Endothelial cell of umbilical vein (primary cell): ENCODE results near the gene FCN2. TPM values are rescaled to one million over a fixed set of nuclear protein-coding genes. Genes with fewer than 3 reads are reported as not detected.

ENCODE experiments used
- BruUV-seq: library from RNA; stranded (reverse); fragments of 400-500 nt; replicated peaks from 2 replicates; lab custom pipeline; 2021; lab: Mats Ljungman, UMichigan
- CTCF ChIA-PET: fragments of 300-600, 350-600 bp; sonication (Branson Sonifier 250); formaldehyde crosslinking; loops from one replicate; lab custom pipeline; 2021; ENCODE audit warnings: antibody characterized with exemption, inconsistent platforms; lab: Charles Lee
- POLR2A ChIA-PET: fragments of 300-600, 350-600 bp; sonication (Branson Sonifier 250); formaldehyde crosslinking; loops from one replicate; lab custom pipeline; 2021; ENCODE audit warnings: antibody characterized with exemption, inconsistent platforms; lab: Charles Lee
- DNase-seq: peaks from one replicate; pipeline ENCODE4 v3.0.0-alpha.2; 2011; ENCODE audit warnings: low read depth, low spot score
- FAIRE-seq: peaks from 2 replicates; lab custom pipeline; 2011; peaks lifted over from hg19 to GRCh38; lab: Jason Lieb, UNC
- H2AFZ ChIP-seq: 2 replicates; pipeline ENCODE4 v1.6.0; 2012; ENCODE audit warnings: low read depth, low read length, control low read depth, inconsistent platforms
- H3K27ac ChIP-seq: 2 replicates; pipeline ENCODE4 v1.5.1; 2011; ENCODE audit warnings: low read depth, mild to moderate bottlenecking, control low read depth, low read length, moderate library complexity; ENCODE audit not compliant: insufficient read depth
- H3K27me3 ChIP-seq, 2 experiments: 2 replicates each; pipeline versions ENCODE4 v1.6.0 to v1.6.1; 2011; ENCODE audit warnings: low read length in 2 of 2, mixed read lengths in 1 of 2; ENCODE audit not compliant: control insufficient read depth in 2 of 2, insufficient read depth in 2 of 2
- H3K36me3 ChIP-seq, 2 experiments: 2 replicates in 1 of 2; 3 replicates in 1 of 2; pipeline ENCODE4 v1.5.1; 2011; ENCODE audit warnings: low read length in 2 of 2, mild to moderate bottlenecking in 1 of 2, moderate library complexity in 1 of 2; ENCODE audit not compliant: control insufficient read depth in 2 of 2, insufficient read depth in 2 of 2; ENCODE audit errors: extremely low read depth in 1 of 2
- H3K4me1 ChIP-seq: 3 replicates; pipeline ENCODE4 v1.5.1; 2011; ENCODE audit warnings: mild to moderate bottlenecking, low read length; ENCODE audit not compliant: control insufficient read depth, insufficient read depth; ENCODE audit errors: extremely low read depth
- H3K4me2 ChIP-seq: 2 replicates; pipeline ENCODE4 v1.6.1; 2011; ENCODE audit warnings: low read length, control low read depth, mixed read lengths; ENCODE audit not compliant: insufficient read depth
- H3K4me3 ChIP-seq, 3 experiments: fragments of 200-600 bp in 1 of 3; sonication (generic), shearing (Covaris generic) in 1 of 3; replicated peaks in 1 of 3; 2 replicates each; pipeline ENCODE4 v1.5.1; 2011 to 2016; ENCODE audit warnings: control low read depth in 3 of 3, low read length in 3 of 3, mild to moderate bottlenecking in 2 of 3, inconsistent platforms in 1 of 3, low read depth in 1 of 3, moderate library complexity in 1 of 3; ENCODE audit not compliant: insufficient read depth in 1 of 3
- H3K79me2 ChIP-seq: 2 replicates; pipeline ENCODE4 v1.6.0; 2012; ENCODE audit warnings: low read length, inconsistent platforms; ENCODE audit not compliant: control insufficient read depth, insufficient read depth
- H3K9ac ChIP-seq: replicated peaks from 2 replicates; pipeline ENCODE3; 2011; ENCODE audit warnings: low read length, control low read depth; ENCODE audit not compliant: insufficient read depth; ENCODE audit errors: extremely low read depth
- H3K9me1 ChIP-seq: replicated peaks from 3 replicates; pipeline ENCODE4 v1.6.0; 2011; ENCODE audit warnings: mild to moderate bottlenecking, low read length; ENCODE audit not compliant: control insufficient read depth, insufficient read depth; ENCODE audit errors: extremely low read depth
- H3K9me3 ChIP-seq: replicated peaks from 2 replicates; pipeline ENCODE4 v1.5.1; 2012; ENCODE audit warnings: low read length, inconsistent platforms; ENCODE audit not compliant: control insufficient read depth, insufficient read depth
- H4K20me1 ChIP-seq: replicated peaks from 2 replicates; pipeline ENCODE3; 2011; ENCODE audit warnings: mild to moderate bottlenecking, low read length; ENCODE audit not compliant: control insufficient read depth, insufficient read depth; ENCODE audit errors: extremely low read depth
- CTCF ChIP-seq, 2 donors: IDR thresholded peaks; 1 replicate in 1 of 2; 2 replicates in 1 of 2; pipeline ENCODE4 v1.5.1; 2011; ENCODE audit warnings: low read length in 2 of 2, mild to moderate bottlenecking in 2 of 2, moderate library complexity in 2 of 2, control low read depth in 1 of 2, inconsistent platforms in 1 of 2, low read depth in 1 of 2; ENCODE audit not compliant: insufficient read depth in 1 of 2; ENCODE audit errors: extremely low read depth in 1 of 2
- EZH2 ChIP-seq: IDR thresholded peaks from 2 replicates; pipeline ENCODE4 v1.6.1; 2012; ENCODE audit warnings: borderline replicate concordance, low read depth, mild to moderate bottlenecking, moderate library complexity, low read length, inconsistent platforms; ENCODE audit not compliant: severe bottlenecking
- FOS ChIP-seq: IDR thresholded peaks from 2 replicates; pipeline ENCODE4 v1.6.1; 2011; ENCODE audit warnings: mild to moderate bottlenecking, low read length, moderate library complexity, borderline replicate concordance; ENCODE audit not compliant: insufficient read depth
- GATA2 ChIP-seq: IDR thresholded peaks from 2 replicates; pipeline ENCODE4 v1.7.0; 2011; ENCODE audit warnings: low read depth, mild to moderate bottlenecking, moderate library complexity, mixed read lengths, low read length; ENCODE audit not compliant: insufficient read length, insufficient read depth
- JUN ChIP-seq: IDR thresholded peaks from 2 replicates; pipeline ENCODE4 v1.6.1; 2011; ENCODE audit warnings: borderline replicate concordance, low read depth; ENCODE audit not compliant: insufficient read length, insufficient read depth
- MAX ChIP-seq: IDR thresholded peaks from 2 replicates; pipeline ENCODE4 v1.6.1; 2011; ENCODE audit not compliant: insufficient read depth, insufficient read length
- MYC ChIP-seq: IDR thresholded peaks from one replicate; pipeline ENCODE4 v1.6.1; 2011; ENCODE audit warnings: mild to moderate bottlenecking, low read depth, low read length
- POLR2A ChIP-seq: IDR thresholded peaks from 2 replicates; pipeline ENCODE4 v1.6.1; 2012; ENCODE audit warnings: low read depth, mild to moderate bottlenecking, control low read depth, low read length
- POLR2AphosphoS5 ChIP-seq: IDR thresholded peaks from 2 replicates; pipeline ENCODE4 v1.6.1; 2012; ENCODE audit warnings: low read depth, mild to moderate bottlenecking, control low read depth, low read length, moderate library complexity; ENCODE audit not compliant: insufficient read depth
- dilution Hi-C: fragments of 300-500 bp; cut with MboI; formaldehyde crosslinking; loops from one replicate; pipeline ENCODE4 v1.15.0; 2019; ENCODE audit warnings: low sequenced_read_pairs; ENCODE audit not compliant: extremely low pct_ligation_motif_present
- intact Hi-C: fragments of 100-400 bp; cut with micrococcal nuclease; formaldehyde crosslinking; loops from one replicate; pipeline ENCODE4 v1.10.0; 2022
- polyA plus RNA-seq, 4 experiments: library from polyadenylated mRNA; depleted of rRNA in 3 of 4; stranded (reverse) in 3 of 4; unstranded in 1 of 4; fragments of >200 nt; gene quantifications; 2 replicates each; pipeline versions ENCODE4 v1.2.1 to v1.2.3, GENCODE V29; 2011 to 2012; ENCODE audit warnings: missing spikeins in 1 of 4
- total RNA-seq: library from RNA; stranded (reverse); gene quantifications from 2 replicates; pipeline ENCODE4 v1.2.3, GENCODE V29; 2021

Gene FCN2
- total and polyA plus RNA-seq, 2 donors (not counting 3 experiments of a cell fraction or from before 2014, with no cell fraction given) = not detected

DNA sequence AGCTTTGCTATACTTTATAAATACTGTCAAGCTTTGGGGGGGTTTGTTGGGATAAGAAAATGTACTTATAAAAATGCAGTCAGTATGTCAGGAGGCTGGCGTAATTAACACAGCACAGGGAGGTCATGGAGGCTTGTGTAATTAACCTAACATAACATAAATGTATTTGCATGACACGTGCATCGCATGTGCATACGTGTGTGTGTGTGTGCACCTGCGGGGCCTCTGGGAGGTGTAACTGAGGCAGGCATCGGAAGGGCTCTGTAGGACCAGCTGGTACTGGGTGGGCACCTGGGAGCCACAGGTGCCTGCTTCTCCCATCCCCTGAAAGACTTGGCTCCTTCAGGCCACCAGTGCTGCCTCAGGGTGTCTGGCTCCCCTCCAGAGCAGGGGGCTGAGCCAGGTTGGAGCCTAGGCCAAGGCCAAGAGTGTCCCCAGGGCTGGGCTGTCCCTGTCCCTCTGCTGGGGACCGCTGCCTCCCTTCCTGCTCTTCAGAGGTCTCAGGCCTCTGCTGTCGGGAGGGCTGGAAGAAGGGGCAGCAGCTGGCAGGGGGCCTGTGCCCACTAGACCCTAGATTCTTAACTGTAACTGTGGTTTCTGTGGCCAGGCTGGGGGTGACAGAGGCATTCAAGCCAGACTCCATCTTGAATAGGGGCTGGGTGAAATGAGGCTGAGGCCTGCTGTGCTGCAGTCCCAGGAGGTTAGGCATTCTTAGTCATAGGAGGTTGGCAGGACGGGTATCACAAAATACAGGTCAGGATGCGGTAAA, 9.0 kb downstream of the FCN2 start:
- Histone ChIP-seq H2AFZ (no peak overlapping the region), H3K4me2 (no peak overlapping the region), H4K20me1 (no peaks in the 10 kb centered on the region), H3K27ac (no peak overlapping the region), H3K4me1 (no peaks in the 10 kb centered on the region), H3K9me3 (no peaks in the 10 kb centered on the region), H3K9ac (no peak overlapping the region), H3K4me3 (no peak overlapping the region), H3K36me3 (no peaks in the 10 kb centered on the region), H3K9me1 (no peaks in the 10 kb centered on the region), H3K79me2 (no peaks in the 10 kb centered on the region), H3K27me3 (peaks cover 0 to 2% of the 10 kb centered on the region in 2 experiments)
- intact Hi-C loops = no loop called here
- no TSS peak for BruUV-seq
- ChIA-PET CTCF (interaction anchor here (1.3 kb wide), 1 partner anchor 9 kb away, joined by 3 read pairs; no protein-coding TSS in a partner anchor), POLR2A (no interaction called here)
- dilution Hi-C loops = no loop called here
- DNase-seq = no peak
- FAIRE-seq = no peak
- TF ChIP-seq FOS (no peak), MYC (no peak), GATA2 (no peak), JUN (no peak), POLR2AphosphoS5 (no peak), MAX (no peak), CTCF (IDR thresholded peaks at IDR 0.05; ENCODE audit: extremely low read depth in 1 of 2, insufficient read depth in 1 of 2, low read depth in 1 of 2, low read length in 2 of 2) (no peak), EZH2 (no peak), POLR2A (no peak)
